T-helper 2 cell treated with Interferon-gamma antibody and Interleukin-4, amounts not matched to agents 5 μg/mL and 100 μg/mL, for 36 hours (primary cell): ENCODE data around the gene SEMA5A.

Source experiments
- DNase-seq: peaks from one replicate; pipeline ENCODE4 v3.0.0; 2021; ENCODE audit warnings: low spot score
- H3K27ac Mint-ChIP-seq: one replicate; pipeline ENCODE4 v1.8.0; 2021; ENCODE audit warnings: mild to moderate bottlenecking, mixed read lengths
- H3K27me3 Mint-ChIP-seq: one replicate; pipeline ENCODE4 v1.8.0; 2021; ENCODE audit warnings: low read depth, mixed read lengths
- H3K36me3 Mint-ChIP-seq: one replicate; pipeline ENCODE4 v1.8.0; 2021; ENCODE audit warnings: low read depth, mixed read lengths
- H3K4me1 Mint-ChIP-seq: one replicate; pipeline ENCODE4 v1.8.0; 2021; ENCODE audit warnings: low read depth, mixed read lengths
- H3K4me3 Mint-ChIP-seq: one replicate; pipeline ENCODE4 v1.8.0; 2022; ENCODE audit warnings: mild to moderate bottlenecking, moderate library complexity, mixed read lengths
- H3K9me3 Mint-ChIP-seq: one replicate; pipeline ENCODE4 v1.8.0; 2021; ENCODE audit warnings: mixed read lengths

Gene SEMA5A, protein sequence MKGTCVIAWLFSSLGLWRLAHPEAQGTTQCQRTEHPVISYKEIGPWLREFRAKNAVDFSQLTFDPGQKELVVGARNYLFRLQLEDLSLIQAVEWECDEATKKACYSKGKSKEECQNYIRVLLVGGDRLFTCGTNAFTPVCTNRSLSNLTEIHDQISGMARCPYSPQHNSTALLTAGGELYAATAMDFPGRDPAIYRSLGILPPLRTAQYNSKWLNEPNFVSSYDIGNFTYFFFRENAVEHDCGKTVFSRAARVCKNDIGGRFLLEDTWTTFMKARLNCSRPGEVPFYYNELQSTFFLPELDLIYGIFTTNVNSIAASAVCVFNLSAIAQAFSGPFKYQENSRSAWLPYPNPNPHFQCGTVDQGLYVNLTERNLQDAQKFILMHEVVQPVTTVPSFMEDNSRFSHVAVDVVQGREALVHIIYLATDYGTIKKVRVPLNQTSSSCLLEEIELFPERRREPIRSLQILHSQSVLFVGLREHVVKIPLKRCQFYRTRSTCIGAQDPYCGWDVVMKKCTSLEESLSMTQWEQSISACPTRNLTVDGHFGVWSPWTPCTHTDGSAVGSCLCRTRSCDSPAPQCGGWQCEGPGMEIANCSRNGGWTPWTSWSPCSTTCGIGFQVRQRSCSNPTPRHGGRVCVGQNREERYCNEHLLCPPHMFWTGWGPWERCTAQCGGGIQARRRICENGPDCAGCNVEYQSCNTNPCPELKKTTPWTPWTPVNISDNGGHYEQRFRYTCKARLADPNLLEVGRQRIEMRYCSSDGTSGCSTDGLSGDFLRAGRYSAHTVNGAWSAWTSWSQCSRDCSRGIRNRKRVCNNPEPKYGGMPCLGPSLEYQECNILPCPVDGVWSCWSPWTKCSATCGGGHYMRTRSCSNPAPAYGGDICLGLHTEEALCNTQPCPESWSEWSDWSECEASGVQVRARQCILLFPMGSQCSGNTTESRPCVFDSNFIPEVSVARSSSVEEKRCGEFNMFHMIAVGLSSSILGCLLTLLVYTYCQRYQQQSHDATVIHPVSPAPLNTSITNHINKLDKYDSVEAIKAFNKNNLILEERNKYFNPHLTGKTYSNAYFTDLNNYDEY

DNA sequence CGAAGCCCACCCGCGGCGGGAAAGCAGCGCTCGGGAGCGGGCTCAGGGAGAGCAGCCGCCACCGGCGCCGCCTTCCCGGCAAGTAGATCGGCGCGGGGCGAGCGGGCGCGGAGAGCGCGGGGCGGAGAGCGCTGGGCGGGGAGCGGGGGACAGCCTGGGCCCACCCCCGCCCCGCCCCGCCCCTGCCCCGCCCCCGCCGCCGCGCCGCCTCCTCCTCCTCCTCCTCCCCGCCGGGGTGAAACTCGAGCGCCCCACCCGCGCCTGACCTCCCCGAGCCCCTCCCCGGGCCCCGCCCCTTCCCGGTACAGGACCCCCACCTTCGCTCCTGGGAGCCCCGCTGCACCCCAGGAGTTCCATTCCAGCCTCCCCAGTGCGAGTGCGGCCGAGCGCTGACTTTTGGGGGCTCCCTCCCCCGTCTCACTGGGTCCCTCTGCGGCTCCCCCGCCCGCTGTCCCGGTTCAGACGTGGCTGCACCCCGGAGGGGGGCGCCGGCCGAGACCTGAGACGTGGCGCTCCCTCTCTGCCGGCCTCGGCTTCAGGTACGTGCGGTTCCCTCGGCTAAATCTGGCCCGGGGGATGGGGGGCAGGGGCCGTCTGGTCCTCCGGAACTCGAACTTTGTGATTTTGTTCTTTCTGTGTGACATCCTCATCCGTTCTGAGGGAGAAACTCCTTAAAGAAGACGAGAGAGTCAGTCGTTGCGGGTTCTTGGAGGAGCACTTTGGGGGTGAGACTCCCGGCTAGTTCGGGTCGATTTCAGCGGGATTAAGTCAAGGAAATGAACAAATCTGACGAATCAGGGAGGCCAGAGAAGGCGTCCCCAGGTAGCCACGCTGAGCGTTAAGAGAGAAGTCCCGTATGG is at the start of gene SEMA5A:
SEMA5A (minus strand) TSS at position 84 of the 860 bp plus-strand sequence. CDS start 166,129 bp downstream, outside the sequence.
- DNase-seq, result no peak
- H3K4me3 Mint-ChIP-seq, result peak within 1 kb of the TSS; percentile 65
- peaks cover 4% of the 10 kb centered on the region for H3K4me1 Mint-ChIP-seq
- H3K9me3 Mint-ChIP-seq, result no peaks in the 10 kb centered on the region
- no peak within 1 kb of the TSS for H3K27ac Mint-ChIP-seq
- H3K36me3 Mint-ChIP-seq, result no peaks in the 10 kb centered on the region
- H3K27me3 Mint-ChIP-seq, result peaks cover 29% of the 10 kb centered on the region

DNA sequence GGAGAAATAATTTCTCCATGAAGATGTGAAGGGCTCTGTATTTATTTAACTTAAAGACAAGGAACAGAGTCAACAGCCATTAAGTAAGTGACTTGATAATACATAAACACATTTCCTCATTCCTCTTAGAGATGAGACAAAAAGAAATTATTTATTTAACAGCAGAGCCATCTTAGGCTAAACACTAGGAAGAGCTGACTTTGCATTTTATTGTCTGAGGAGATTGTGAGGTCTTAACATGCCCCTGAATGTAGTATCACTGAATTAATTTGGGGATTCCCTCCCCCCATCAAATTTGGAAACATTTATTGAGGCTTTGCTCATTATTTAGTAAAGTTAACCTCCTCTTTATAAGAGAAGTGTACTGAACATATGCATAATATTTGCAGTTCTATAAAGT is 49.0 kb upstream of the SEMA5A start:
- Mint-ChIP-seq H3K4me1 (no peaks in the 10 kb centered on the region), H3K36me3 (no peaks in the 10 kb centered on the region), H3K27ac (no peak overlapping the region), H3K9me3 (peaks cover 6% of the 10 kb centered on the region), H3K4me3 (no peak overlapping the region), H3K27me3 (no peaks in the 10 kb centered on the region)
- DNase-seq, result no peak

DNA sequence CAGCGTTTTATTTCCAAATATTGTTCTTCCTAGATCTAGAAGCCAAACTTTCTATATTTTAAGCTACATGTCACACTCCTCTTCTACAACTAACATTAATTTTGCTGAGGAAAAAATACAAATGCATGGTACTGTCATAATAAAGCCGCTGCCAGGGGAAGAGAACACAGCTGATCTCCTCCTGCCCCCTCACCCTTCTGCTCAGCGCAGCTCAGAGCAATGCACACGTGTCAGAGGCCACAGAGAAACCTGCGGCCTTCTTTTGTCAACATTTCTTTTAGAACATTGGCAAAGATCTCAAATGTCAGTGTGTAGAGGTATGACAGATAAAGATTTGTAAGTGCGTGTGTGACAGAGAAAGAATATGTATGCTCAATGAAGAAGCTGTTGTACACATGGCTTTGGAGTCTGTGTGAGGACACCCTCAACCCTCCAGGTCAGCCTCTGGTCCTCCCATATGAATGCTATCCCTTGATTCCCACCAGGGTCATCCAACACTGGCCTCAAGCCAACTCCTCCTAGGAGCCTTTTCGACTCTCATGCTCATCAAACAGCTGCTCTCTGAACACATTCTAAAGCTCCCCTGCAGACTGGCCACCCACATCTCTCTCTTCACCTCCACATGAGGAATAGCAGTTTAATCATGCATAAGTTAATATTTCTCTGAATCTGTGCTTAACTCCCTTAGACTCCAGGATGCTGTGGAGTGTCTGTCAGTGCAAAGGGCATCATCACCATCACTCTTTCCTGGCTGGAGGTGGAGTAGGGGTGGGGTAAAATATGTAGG is 43.4 kb upstream of the SEMA5A start:
- no peak overlapping the region for H3K27ac Mint-ChIP-seq
- H3K9me3 Mint-ChIP-seq, result peaks cover 9% of the 10 kb centered on the region
- no peaks in the 10 kb centered on the region for H3K27me3 Mint-ChIP-seq
- H3K36me3 Mint-ChIP-seq, result no peaks in the 10 kb centered on the region
- H3K4me3 Mint-ChIP-seq, result no peak overlapping the region
- no peaks in the 10 kb centered on the region for H3K4me1 Mint-ChIP-seq
- DNase-seq, result no peak

DNA sequence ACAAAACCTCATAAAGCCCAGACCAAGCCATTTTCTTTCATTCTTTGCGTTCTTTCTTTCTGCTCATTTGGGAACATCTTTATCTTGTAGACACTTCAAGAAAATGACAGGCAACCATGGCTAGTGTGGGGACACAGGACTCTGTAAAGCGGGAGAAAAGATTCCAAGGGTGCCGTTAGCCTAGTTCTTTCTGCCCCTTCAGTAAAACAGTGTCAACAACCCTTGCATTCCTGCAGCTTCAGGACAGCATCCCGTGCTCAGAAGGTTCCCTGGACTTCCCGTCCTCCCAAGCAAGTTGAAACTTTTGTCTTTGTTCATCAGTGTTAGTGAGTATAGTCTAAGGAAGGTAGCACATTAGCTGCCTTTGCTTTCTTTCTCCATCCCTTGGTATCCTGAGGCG is 42.4 kb upstream of the SEMA5A start:
- Mint-ChIP-seq H3K9me3 (peaks cover 9% of the 10 kb centered on the region), H3K4me1 (no peaks in the 10 kb centered on the region), H3K36me3 (no peaks in the 10 kb centered on the region), H3K27me3 (no peaks in the 10 kb centered on the region), H3K27ac (no peak overlapping the region), H3K4me3 (no peak overlapping the region)
- no peak for DNase-seq

DNA sequence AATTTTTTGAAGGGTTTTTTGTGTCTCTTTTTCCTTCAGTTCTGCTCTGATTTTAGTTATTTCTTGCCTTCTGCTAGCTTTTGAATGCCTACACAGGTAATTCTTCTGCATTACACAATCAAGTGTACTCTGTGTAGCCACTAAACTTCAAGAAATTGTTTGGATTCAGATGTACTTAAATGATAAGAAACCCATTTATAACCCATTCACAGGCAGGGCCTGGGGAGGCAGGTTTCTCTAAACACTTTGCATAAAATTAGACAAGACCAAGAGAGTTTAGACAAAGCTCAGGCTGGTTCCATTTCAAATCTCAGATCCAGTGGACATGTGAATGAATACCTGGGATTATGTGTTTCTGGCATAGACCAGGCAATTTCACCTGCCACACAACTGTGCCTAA is 41.3 kb upstream of the SEMA5A start:
- Mint-ChIP-seq H3K4me3 (no peak overlapping the region), H3K27me3 (no peaks in the 10 kb centered on the region), H3K27ac (no peak overlapping the region), H3K36me3 (no peaks in the 10 kb centered on the region), H3K9me3 (peaks cover 10% of the 10 kb centered on the region), H3K4me1 (no peaks in the 10 kb centered on the region)
- no peak for DNase-seq

DNA sequence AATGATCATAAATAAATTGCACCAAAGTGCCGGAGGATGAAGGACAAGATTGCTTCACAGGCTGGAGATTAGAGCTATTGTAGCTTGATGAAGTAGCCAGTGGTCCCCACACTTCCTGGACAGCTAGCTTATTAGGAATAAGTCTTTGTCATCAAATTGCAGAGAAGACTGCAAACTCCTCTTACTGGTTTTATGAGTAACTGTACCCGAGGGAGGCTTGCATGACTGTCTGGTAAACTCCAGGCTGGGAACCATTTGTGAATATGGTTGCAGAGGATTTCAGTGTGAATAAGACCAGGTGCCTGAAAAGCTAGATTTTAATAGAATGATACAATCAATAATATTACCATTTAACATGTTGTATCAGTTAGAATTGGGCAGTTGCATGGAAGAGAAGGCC is 36.5 kb upstream of the SEMA5A start:
- no peak overlapping the region for H3K4me3 Mint-ChIP-seq
- H3K4me1 Mint-ChIP-seq, result no peaks in the 10 kb centered on the region
- no peak for DNase-seq

DNA sequence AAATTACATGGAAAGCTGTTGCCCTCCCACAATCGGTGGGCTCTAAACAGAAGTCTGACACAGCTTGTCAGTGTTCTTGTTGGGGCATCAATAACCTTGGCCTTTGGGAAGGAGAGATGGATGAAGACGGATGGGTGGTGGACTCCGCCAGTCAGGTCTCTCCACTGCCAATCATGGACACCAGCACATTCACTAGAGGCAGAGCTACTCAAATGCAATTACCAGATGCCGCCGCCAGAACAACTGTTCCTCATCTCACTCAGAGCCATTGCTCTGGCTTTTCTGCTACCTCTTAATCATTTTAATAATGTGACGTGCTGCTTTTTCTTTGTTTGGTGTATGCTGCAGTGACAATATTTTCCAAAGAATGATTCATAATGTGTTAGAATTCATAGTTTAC is 27.9 kb upstream of the SEMA5A start:
- Mint-ChIP-seq H3K4me1 (no peaks in the 10 kb centered on the region), H3K27ac (no peak overlapping the region), H3K36me3 (no peaks in the 10 kb centered on the region), H3K4me3 (no peak overlapping the region), H3K9me3 (peaks cover 14% of the 10 kb centered on the region), H3K27me3 (no peaks in the 10 kb centered on the region)
- DNase-seq, result no peak

More for the DNA sequence above, 36.5 kb upstream of the SEMA5A start:
- Mint-ChIP-seq H3K9me3 (peaks cover 7% of the 10 kb centered on the region), H3K27me3 (no peaks in the 10 kb centered on the region), H3K27ac (no peak overlapping the region), H3K36me3 (no peaks in the 10 kb centered on the region)

DNA sequence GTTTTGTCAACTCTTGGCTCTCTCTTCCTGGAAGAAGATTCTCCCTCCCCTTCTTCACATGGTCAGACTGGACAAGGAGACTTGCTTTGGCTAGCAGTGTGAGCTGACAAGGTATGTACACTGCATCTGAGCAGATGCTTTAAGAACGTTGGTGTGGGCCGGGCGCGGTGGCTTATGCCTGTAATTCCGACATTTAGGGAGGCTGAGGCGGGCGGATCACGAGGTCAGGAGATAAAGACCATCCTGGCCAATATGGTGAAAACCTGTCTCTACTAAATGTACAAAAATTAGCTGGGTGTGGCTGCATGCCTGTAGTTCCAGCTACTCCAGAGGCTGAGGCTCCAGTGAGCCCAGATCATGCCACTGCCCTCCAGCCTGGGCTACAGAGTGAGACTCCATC is 26.4 kb upstream of the SEMA5A start:
- DNase-seq, result no peak
- no peaks in the 10 kb centered on the region for H3K27me3 Mint-ChIP-seq
- H3K27ac Mint-ChIP-seq, result no peak overlapping the region
- no peaks in the 10 kb centered on the region for H3K36me3 Mint-ChIP-seq
- H3K4me1 Mint-ChIP-seq, result no peaks in the 10 kb centered on the region
- H3K4me3 Mint-ChIP-seq, result no peak overlapping the region
- peaks cover 15% of the 10 kb centered on the region for H3K9me3 Mint-ChIP-seq

DNA sequence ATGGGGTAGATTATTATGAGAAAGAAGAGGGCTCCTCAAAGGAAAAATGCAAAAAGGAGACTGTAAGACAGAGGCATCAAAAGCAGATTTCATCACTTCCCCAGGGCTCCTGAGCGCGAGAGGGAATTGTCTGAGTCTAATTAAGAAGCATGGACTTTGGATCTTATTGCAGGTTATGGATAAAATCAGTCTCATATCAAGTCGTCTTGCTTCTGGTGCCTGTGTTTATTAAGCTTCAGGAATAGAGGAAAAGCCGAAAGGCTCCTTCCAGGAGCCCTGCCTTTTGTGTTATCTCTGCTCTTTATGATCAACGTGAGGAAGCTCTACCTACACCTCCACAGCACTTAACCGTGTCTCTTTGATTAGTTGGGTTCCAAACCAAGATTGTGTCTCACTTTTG is 25.0 kb upstream of the SEMA5A start:
- peaks cover 15% of the 10 kb centered on the region for H3K9me3 Mint-ChIP-seq
- DNase-seq, result no peak
- H3K4me1 Mint-ChIP-seq, result no peaks in the 10 kb centered on the region
- no peaks in the 10 kb centered on the region for H3K36me3 Mint-ChIP-seq
- H3K4me3 Mint-ChIP-seq, result no peak overlapping the region
- H3K27ac Mint-ChIP-seq, result no peak overlapping the region
- no peaks in the 10 kb centered on the region for H3K27me3 Mint-ChIP-seq

DNA sequence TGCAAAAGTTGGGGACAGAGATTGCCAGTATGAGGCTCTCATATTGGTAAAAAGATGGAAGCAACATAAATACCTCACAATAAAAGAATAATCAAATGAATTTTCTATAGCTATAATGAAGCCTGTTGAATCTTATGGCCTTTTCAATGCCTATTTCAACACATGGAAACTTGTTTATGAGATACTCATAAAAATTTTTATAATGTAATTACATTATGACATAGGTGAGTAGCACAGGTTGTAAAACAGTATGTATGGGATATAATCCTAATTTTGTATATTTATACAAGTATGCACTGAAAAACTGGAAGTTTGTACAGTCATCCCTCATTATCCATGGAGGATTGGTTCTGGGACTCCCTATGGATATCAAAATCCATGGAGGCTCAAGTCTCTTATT is 21.2 kb upstream of the SEMA5A start:
- no peaks in the 10 kb centered on the region for H3K36me3 Mint-ChIP-seq
- DNase-seq, result no peak
- no peak overlapping the region for H3K4me3 Mint-ChIP-seq
- no peaks in the 10 kb centered on the region for H3K4me1 Mint-ChIP-seq
- no peak overlapping the region for H3K27ac Mint-ChIP-seq
- H3K27me3 Mint-ChIP-seq, result no peaks in the 10 kb centered on the region
- H3K9me3 Mint-ChIP-seq, result peaks cover 7% of the 10 kb centered on the region

DNA sequence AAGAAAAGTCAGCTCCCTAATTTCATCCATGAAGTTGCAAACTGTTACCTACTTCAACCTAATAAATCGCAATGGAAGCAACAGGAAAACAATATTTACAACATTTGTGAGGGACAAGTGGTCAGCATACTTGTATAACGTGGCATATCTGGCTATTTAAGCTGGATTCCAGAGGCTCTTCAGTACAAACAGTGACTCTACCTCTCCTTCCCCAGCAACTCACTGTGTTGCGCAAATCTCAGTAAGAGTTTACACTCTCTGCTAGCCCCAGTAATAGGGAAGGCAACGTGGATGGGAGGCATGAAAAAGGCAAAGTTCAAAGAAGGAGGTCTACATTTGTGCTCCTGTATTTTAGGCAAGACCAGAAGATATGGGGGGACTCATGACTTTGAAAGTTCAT is 18.9 kb upstream of the SEMA5A start:
- Mint-ChIP-seq H3K9me3 (peaks cover 7% of the 10 kb centered on the region), H3K27me3 (no peaks in the 10 kb centered on the region), H3K4me1 (no peaks in the 10 kb centered on the region), H3K36me3 (no peaks in the 10 kb centered on the region), H3K4me3 (no peak overlapping the region), H3K27ac (no peak overlapping the region)
- no peak for DNase-seq

DNA sequence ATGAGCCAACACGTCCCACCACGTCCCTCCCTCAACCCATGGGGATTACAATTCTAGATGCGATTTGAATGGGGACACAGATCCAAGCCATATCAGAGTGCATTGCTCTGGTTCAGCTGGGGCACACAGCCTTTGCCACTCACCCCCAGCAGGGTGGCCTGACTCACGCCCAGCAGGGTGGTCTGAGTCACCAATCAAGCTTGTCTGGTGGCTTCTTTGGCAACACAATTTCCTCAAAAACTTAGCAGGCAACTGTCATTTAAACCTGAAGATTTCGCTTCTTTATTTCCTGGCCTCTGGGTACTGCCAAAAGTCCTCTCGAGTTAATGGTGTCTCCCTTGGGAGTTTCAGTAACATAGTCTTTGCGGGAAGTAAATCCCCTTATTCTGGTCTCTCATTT is 16.3 kb upstream of the SEMA5A start:
- H3K4me3 Mint-ChIP-seq, result no peak overlapping the region
- no peak for DNase-seq
- no peaks in the 10 kb centered on the region for H3K4me1 Mint-ChIP-seq
- peaks cover 4% of the 10 kb centered on the region for H3K9me3 Mint-ChIP-seq
- no peaks in the 10 kb centered on the region for H3K27me3 Mint-ChIP-seq
- H3K36me3 Mint-ChIP-seq, result no peaks in the 10 kb centered on the region
- no peak overlapping the region for H3K27ac Mint-ChIP-seq

DNA sequence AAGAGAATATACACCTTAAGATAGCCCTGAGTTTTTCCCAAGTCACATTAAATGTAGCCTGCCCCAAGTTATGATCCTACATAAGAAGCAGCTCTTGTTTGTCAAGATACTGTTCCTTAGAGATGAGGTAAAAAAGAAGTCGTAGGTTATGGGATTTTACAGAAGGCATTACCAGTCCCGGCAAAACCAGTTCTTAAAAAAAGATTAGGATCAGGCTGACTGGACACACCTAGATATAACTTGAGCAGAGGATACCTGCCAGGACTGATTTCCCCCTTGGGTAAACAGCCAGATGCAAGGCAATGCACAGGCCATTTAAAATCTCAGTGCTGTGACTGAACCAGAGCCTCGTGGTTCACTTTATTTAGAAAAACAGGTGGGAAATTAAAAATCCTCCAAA is 14.1 kb upstream of the SEMA5A start:
- no peak overlapping the region for H3K4me3 Mint-ChIP-seq
- H3K9me3 Mint-ChIP-seq, result no peaks in the 10 kb centered on the region
- H3K27me3 Mint-ChIP-seq, result no peaks in the 10 kb centered on the region
- no peaks in the 10 kb centered on the region for H3K4me1 Mint-ChIP-seq
- no peaks in the 10 kb centered on the region for H3K36me3 Mint-ChIP-seq
- no peak overlapping the region for H3K27ac Mint-ChIP-seq
- no peak for DNase-seq
